Measurements from ENCODE around the gene TRABD2A. TPM values are rescaled to one million over a fixed set of nuclear protein-coding genes. Genes with fewer than 3 reads are reported as not detected.
A peak's percentile ranks its signal among the peaks of the same experiment; 100 is the strongest.

Gene TRABD2A
- total and polyA plus RNA-seq, 9 of the 15 experiments (the other 6 are each of a cell fraction or from before 2014, with no cell fraction given), result 0.07 to 0.45 (median 0.25) TPM

- peak; percentile 21 for TF ChIP-seq KDM5B (IDR thresholded peaks at IDR 0.05; ENCODE audit: insufficient replicate concordance, low read depth, low read length)
- TF ChIP-seq NFRKB (IDR thresholded peaks at IDR 0.05; ENCODE audit: low read depth), result 0 out of 2 replicates have a peak, but pooled peaks have one; percentile 5
- TF ChIP-seq CBX8 (IDR thresholded peaks at IDR 0.05; ENCODE audit: borderline replicate concordance, extremely low read depth, low read depth, low read length, poor library complexity, severe bottlenecking), result no peak
- no peak for TF ChIP-seq ESRRB (CRISPR knock-in tag; IDR thresholded peaks at IDR 0.05; ENCODE audit: borderline replicate concordance)
- TF ChIP-seq POLR2AphosphoS2 (IDR thresholded peaks at IDR 0.05; ENCODE audit: low read length), result no peak; the same call in 1 of the 2 replicates
- TF ChIP-seq ZNF165 (CRISPR knock-in tag; IDR thresholded peaks at IDR 0.05; ENCODE audit: borderline replicate concordance), result no peak
- no peak for TF ChIP-seq GABPA (tag; conservative IDR thresholded peaks at IDR 0.05; ENCODE audit: low read depth)
- no peak for TF ChIP-seq MNT (conservative IDR thresholded peaks at IDR 0.05)
- TF ChIP-seq CBFA2T3 (IDR thresholded peaks at IDR 0.05), result peak; percentile 41; the same call in 1 of the 2 replicates
- no peak for TF ChIP-seq ZNF780A (CRISPR knock-in tag; IDR thresholded peaks at IDR 0.05)
- TF ChIP-seq THRA (IDR thresholded peaks at IDR 0.05), result no peak
- no peak for TF ChIP-seq POLR3A (IDR thresholded peaks at IDR 0.05; ENCODE audit: borderline replicate concordance, extremely low read depth, insufficient read depth, insufficient read length)
- TF ChIP-seq KAT2B (IDR thresholded peaks at IDR 0.05; ENCODE audit: low read depth, low read length), result no peak
- peak; percentile 18 to 52; a peak in 2 of 4 replicates for TF ChIP-seq SRF (CRISPR knock-in tag; IDR thresholded peaks at IDR 0.05)
- TF ChIP-seq CBX3 (IDR thresholded peaks at IDR 0.05; ENCODE audit: borderline replicate concordance in 1 of 2, low read length in 2 of 2), result no peak
- TF ChIP-seq ZNF253 (CRISPR knock-in tag; conservative IDR thresholded peaks at IDR 0.05), result no peak
- TF ChIP-seq TAF15 (IDR thresholded peaks at IDR 0.05; ENCODE audit: low read depth, low read length), result no peak
- TF ChIP-seq NCOA4 (IDR thresholded peaks at IDR 0.05; ENCODE audit: partially characterized antibody), result no peak
- peak; percentile 53; the same call in 1 of the 2 replicates for TF ChIP-seq ZBTB17 (CRISPR knock-in tag; IDR thresholded peaks at IDR 0.05)
- TF ChIP-seq PCBP1 (IDR thresholded peaks at IDR 0.05; ENCODE audit: low read depth, low read length, poor library complexity, severe bottlenecking), result no peak
- TF ChIP-seq POLR2B (IDR thresholded peaks at IDR 0.05; ENCODE audit: low read depth, partially characterized antibody), result no peak
- TF ChIP-seq PHB (CRISPR knock-in tag; IDR thresholded peaks at IDR 0.05), result peak; percentile 56; the same call in 1 of the 2 replicates
- TF ChIP-seq E2F4 (CRISPR knock-in tag; IDR thresholded peaks at IDR 0.05; ENCODE audit: low read depth), result no peak
These were observed 26.2 kb upstream of the TRABD2A start (continued) for GRCh38 chr2:84906900-84907714.
